Measurements from ENCODE around the gene ADD3. TPM values are rescaled to one million over a fixed set of nuclear protein-coding genes. Genes with fewer than 3 reads are reported as not detected.
"Not testable (repeated sequence)": the region's sequence is repeated elsewhere in the genome, so short reads cannot be mapped to it uniquely, and the experiment has no call there.

ADD3 gene
- total and polyA plus RNA-seq, 5 donors from 2014 or later = 341 to 405 (median 376) TPM

- H3K4me1 ChIP-seq (ENCODE audit: control insufficient read depth, insufficient read depth, low read length, poor library complexity, severe bottlenecking) = peaks cover 20% of the 10 kb centered on the region
- not testable (repeated sequence) for H3K27ac ChIP-seq (ENCODE audit: insufficient read depth, low read length, poor library complexity, severe bottlenecking); H3K27me3 ChIP-seq (ENCODE audit: control insufficient read depth, insufficient read depth, low read length); ATAC-seq (ENCODE audit: low read depth in 2 of 2); DNase-seq; H3K4me3 ChIP-seq (ENCODE audit: low read depth, low read length); H3K27me3 Mint-ChIP-seq; H3K4me3 Mint-ChIP-seq
- Mint-ChIP-seq H3K27ac (peak overlapping the region; percentile 40 to 80 (median 65)), H3K4me1 (peaks cover 41 to 66% (median 57%) of the 10 kb centered on the region in 4 donors), H3K36me3 (peaks cover 17% of the 10 kb centered on the region), H3K9me3 (peaks cover 0 to 11% (median 3%) of the 10 kb centered on the region in 7 donors)
- H3K36me3 ChIP-seq (ENCODE audit: control insufficient read depth, insufficient read depth, low read length) = peaks cover 12% of the 10 kb centered on the region
- H3K9me3 ChIP-seq (ENCODE audit: control insufficient read depth in 2 of 2, low read length in 2 of 2) = peaks cover 0 to 12% of the 10 kb centered on the region in 2 experiments
These were observed 42.3 kb downstream of the ADD3 start for GRCh38 chr10:110049889-110050591.

GRCh38 chr10:110051487-110051886 lies 43.7 kb downstream of the ADD3 start:
- H3K27ac ChIP-seq (ENCODE audit: insufficient read depth, low read length, poor library complexity, severe bottlenecking) = no peak overlapping the region
- H3K36me3 ChIP-seq (ENCODE audit: control insufficient read depth, insufficient read depth, low read length) = peaks cover 12% of the 10 kb centered on the region
- ATAC-seq (ENCODE audit: low read depth in 2 of 2) (no peak), DNase-seq (peak in 1 of 3 donors; percentile 45)
- H3K27me3 ChIP-seq (ENCODE audit: control insufficient read depth, insufficient read depth, low read length) = no peaks in the 10 kb centered on the region
- peak overlapping the region; percentile 68 to 91 (median 83) for H3K27ac Mint-ChIP-seq
- H3K27me3 Mint-ChIP-seq = no peaks in the 10 kb centered on the region
- H3K4me3 Mint-ChIP-seq = peak overlapping the region; percentile 27 to 36 (median 34)
- H3K36me3 Mint-ChIP-seq = peaks cover 17% of the 10 kb centered on the region
- H3K4me1 ChIP-seq (ENCODE audit: control insufficient read depth, insufficient read depth, low read length, poor library complexity, severe bottlenecking) = peaks cover 29% of the 10 kb centered on the region
- H3K4me3 ChIP-seq (ENCODE audit: low read depth, low read length) = no peak overlapping the region
- H3K9me3 Mint-ChIP-seq = peaks cover 0 to 11% (median 3%) of the 10 kb centered on the region in 7 donors
- H3K4me1 Mint-ChIP-seq = peaks cover 47 to 69% (median 58%) of the 10 kb centered on the region in 4 donors
- H3K9me3 ChIP-seq (ENCODE audit: control insufficient read depth in 2 of 2, low read length in 2 of 2) = peaks cover 0 to 12% of the 10 kb centered on the region in 2 experiments

GRCh38 chr10:110052916-110053315 lies 45.1 kb downstream of the ADD3 start:
- Histone ChIP-seq H3K4me1 (ENCODE audit: control insufficient read depth, insufficient read depth, low read length, poor library complexity, severe bottlenecking) (peaks cover 41% of the 10 kb centered on the region), H3K27ac (ENCODE audit: insufficient read depth, low read length, poor library complexity, severe bottlenecking) (no peak overlapping the region), H3K36me3 (ENCODE audit: control insufficient read depth, insufficient read depth, low read length) (peaks cover 8% of the 10 kb centered on the region), H3K9me3 (ENCODE audit: control insufficient read depth in 2 of 2, low read length in 2 of 2) (peaks cover 0 to 10% of the 10 kb centered on the region in 2 experiments), H3K27me3 (ENCODE audit: control insufficient read depth, insufficient read depth, low read length) (no peaks in the 10 kb centered on the region), H3K4me3 (ENCODE audit: low read depth, low read length) (no peak overlapping the region)
- Mint-ChIP-seq H3K9me3 (peaks cover 0 to 11% (median 2%) of the 10 kb centered on the region in 7 donors), H3K27ac (peak overlapping the region in 2 of 3 donors; percentile 16 to 60), H3K4me1 (peaks cover 53 to 82% (median 67%) of the 10 kb centered on the region in 4 donors), H3K4me3 (peak overlapping the region in 1 of 4 donors; percentile 0), H3K27me3 (no peaks in the 10 kb centered on the region), H3K36me3 (peaks cover 17% of the 10 kb centered on the region)
- no peak for ATAC-seq (ENCODE audit: low read depth in 2 of 2)
- DNase-seq = no peak

GRCh38 chr10:110056822-110057221 lies 49.0 kb downstream of the ADD3 start:
- Histone ChIP-seq H3K4me3 (ENCODE audit: low read depth, low read length) (no peak overlapping the region), H3K36me3 (ENCODE audit: control insufficient read depth, insufficient read depth, low read length) (no peaks in the 10 kb centered on the region), H3K27ac (ENCODE audit: insufficient read depth, low read length, poor library complexity, severe bottlenecking) (peak overlapping the region; percentile 49), H3K27me3 (ENCODE audit: control insufficient read depth, insufficient read depth, low read length) (no peaks in the 10 kb centered on the region), H3K4me1 (ENCODE audit: control insufficient read depth, insufficient read depth, low read length, poor library complexity, severe bottlenecking) (peaks cover 63% of the 10 kb centered on the region), H3K9me3 (ENCODE audit: control insufficient read depth in 2 of 2, low read length in 2 of 2) (no peaks in the 10 kb centered on the region)
- Mint-ChIP-seq H3K27me3 (no peaks in the 10 kb centered on the region), H3K9me3 (no peaks in the 10 kb centered on the region), H3K27ac (peak overlapping the region in 2 of 3 donors; percentile 82 to 94), H3K4me3 (peak overlapping the region in 1 of 4 donors; percentile 14), H3K36me3 (no peaks in the 10 kb centered on the region), H3K4me1 (peaks cover 57 to 91% (median 75%) of the 10 kb centered on the region in 4 donors)
- ATAC-seq (ENCODE audit: low read depth in 2 of 2) (no peak), DNase-seq (no peak)

GRCh38 chr10:110057456-110057855 lies 49.7 kb downstream of the ADD3 start:
- Mint-ChIP-seq H3K36me3 (no peaks in the 10 kb centered on the region), H3K27me3 (no peaks in the 10 kb centered on the region), H3K4me3 (peak overlapping the region; percentile 32 to 81 (median 78)), H3K27ac (peak overlapping the region; percentile 8 to 94 (median 82)), H3K4me1 (peaks cover 57 to 86% (median 70%) of the 10 kb centered on the region in 4 donors), H3K9me3 (no peaks in the 10 kb centered on the region)
- H3K9me3 ChIP-seq (ENCODE audit: control insufficient read depth in 2 of 2, low read length in 2 of 2) = no peaks in the 10 kb centered on the region
- DNase-seq (no peak), ATAC-seq (ENCODE audit: low read depth in 2 of 2) (no peak)
- peak overlapping the region; percentile 49 for H3K27ac ChIP-seq (ENCODE audit: insufficient read depth, low read length, poor library complexity, severe bottlenecking)
- H3K4me3 ChIP-seq (ENCODE audit: low read depth, low read length) = peak overlapping the region; percentile 78
- H3K27me3 ChIP-seq (ENCODE audit: control insufficient read depth, insufficient read depth, low read length) = no peaks in the 10 kb centered on the region
- no peaks in the 10 kb centered on the region for H3K36me3 ChIP-seq (ENCODE audit: control insufficient read depth, insufficient read depth, low read length)
- peaks cover 60% of the 10 kb centered on the region for H3K4me1 ChIP-seq (ENCODE audit: control insufficient read depth, insufficient read depth, low read length, poor library complexity, severe bottlenecking)

DNA sequence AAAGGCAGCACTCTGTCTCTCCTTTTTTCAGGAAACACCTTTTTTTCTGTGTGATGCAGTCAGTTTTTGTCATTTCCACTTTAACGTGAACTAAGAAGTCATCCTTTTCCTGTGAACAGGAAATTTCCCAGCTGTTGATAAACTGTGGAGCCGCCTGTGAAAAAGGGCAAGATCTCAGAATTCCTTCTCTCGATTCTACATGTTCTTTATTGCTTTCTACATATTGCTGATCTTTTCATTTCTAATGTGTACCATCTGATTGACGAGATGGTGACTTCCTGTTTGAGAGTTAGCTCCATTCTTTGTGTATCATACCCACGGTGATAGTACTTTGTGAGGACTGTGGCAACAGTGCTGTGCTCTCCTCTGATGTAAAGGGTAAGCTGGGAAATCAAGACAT lies 50.4 kb downstream of the ADD3 start:
- peak overlapping the region; percentile 49 for H3K27ac ChIP-seq (ENCODE audit: insufficient read depth, low read length, poor library complexity, severe bottlenecking)
- Mint-ChIP-seq H3K4me3 (peak overlapping the region; percentile 72 to 81 (median 78)), H3K27me3 (no peaks in the 10 kb centered on the region), H3K36me3 (no peaks in the 10 kb centered on the region), H3K27ac (peak overlapping the region; percentile 77 to 94 (median 82)), H3K9me3 (no peaks in the 10 kb centered on the region), H3K4me1 (peaks cover 57 to 86% (median 70%) of the 10 kb centered on the region in 4 donors)
- no peaks in the 10 kb centered on the region for H3K9me3 ChIP-seq (ENCODE audit: control insufficient read depth in 2 of 2, low read length in 2 of 2)
- peak overlapping the region; percentile 78 for H3K4me3 ChIP-seq (ENCODE audit: low read depth, low read length)
- peak; percentile 69 to 87 for ATAC-seq (ENCODE audit: low read depth in 2 of 2)
- no peaks in the 10 kb centered on the region for H3K36me3 ChIP-seq (ENCODE audit: control insufficient read depth, insufficient read depth, low read length)
- peaks cover 66% of the 10 kb centered on the region for H3K4me1 ChIP-seq (ENCODE audit: control insufficient read depth, insufficient read depth, low read length, poor library complexity, severe bottlenecking)
- H3K27me3 ChIP-seq (ENCODE audit: control insufficient read depth, insufficient read depth, low read length) = no peaks in the 10 kb centered on the region
- DNase-seq = peak in 2 of 3 donors; percentile 18 to 46

DNA sequence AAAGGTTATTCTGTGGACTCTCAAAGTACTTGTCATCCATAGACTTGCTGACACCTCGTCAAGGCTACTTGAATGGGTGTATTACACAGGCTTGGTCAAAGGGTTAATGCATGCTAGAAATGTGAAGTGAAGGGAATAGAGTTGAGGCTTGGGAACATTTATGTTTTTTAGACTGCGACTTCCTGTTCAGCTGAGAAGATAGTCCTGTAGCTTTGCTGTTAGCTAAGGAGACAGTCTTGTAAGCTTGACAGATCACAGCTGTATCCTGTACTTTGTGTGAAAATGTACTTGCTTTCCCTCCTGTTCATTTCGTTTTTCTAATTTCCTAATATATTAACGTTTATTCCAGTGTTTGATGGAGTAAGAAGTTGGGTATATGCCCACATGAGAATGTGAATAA lies 52.1 kb downstream of the ADD3 start:
- no peaks in the 10 kb centered on the region for H3K9me3 Mint-ChIP-seq
- H3K36me3 Mint-ChIP-seq = no peaks in the 10 kb centered on the region
- peak; percentile 40 to 41 for ATAC-seq (ENCODE audit: low read depth in 2 of 2)
- no peaks in the 10 kb centered on the region for H3K27me3 Mint-ChIP-seq
- H3K4me1 Mint-ChIP-seq = peaks cover 49 to 88% (median 70%) of the 10 kb centered on the region in 4 donors
- peak overlapping the region in 3 of 4 donors; percentile 34 to 70 (median 49) for H3K4me3 Mint-ChIP-seq
- Histone ChIP-seq H3K4me3 (ENCODE audit: low read depth, low read length) (peak overlapping the region; percentile 27), H3K27ac (ENCODE audit: insufficient read depth, low read length, poor library complexity, severe bottlenecking) (peak overlapping the region; percentile 26), H3K27me3 (ENCODE audit: control insufficient read depth, insufficient read depth, low read length) (no peaks in the 10 kb centered on the region), H3K4me1 (ENCODE audit: control insufficient read depth, insufficient read depth, low read length, poor library complexity, severe bottlenecking) (peaks cover 81% of the 10 kb centered on the region), H3K9me3 (ENCODE audit: control insufficient read depth in 2 of 2, low read length in 2 of 2) (no peaks in the 10 kb centered on the region), H3K36me3 (ENCODE audit: control insufficient read depth, insufficient read depth, low read length) (no peaks in the 10 kb centered on the region)
- peak overlapping the region in 2 of 3 donors; percentile 40 to 55 for H3K27ac Mint-ChIP-seq
- no peak for DNase-seq

Data from CD4-positive, CD25-positive, alpha-beta regulatory T cell (primary cell).